DMS153 (cell line): ENCODE data around the gene ABCB11.
"Not testable (repeated sequence)": the region's sequence is repeated elsewhere in the genome, so short reads cannot be mapped to it uniquely, and the experiment has no call there.

Experiments
- DNase-seq: peaks from one replicate; lab custom pipeline; 2025; lab: John Stamatoyannopoulos, UW

Gene ABCB11

DNA sequence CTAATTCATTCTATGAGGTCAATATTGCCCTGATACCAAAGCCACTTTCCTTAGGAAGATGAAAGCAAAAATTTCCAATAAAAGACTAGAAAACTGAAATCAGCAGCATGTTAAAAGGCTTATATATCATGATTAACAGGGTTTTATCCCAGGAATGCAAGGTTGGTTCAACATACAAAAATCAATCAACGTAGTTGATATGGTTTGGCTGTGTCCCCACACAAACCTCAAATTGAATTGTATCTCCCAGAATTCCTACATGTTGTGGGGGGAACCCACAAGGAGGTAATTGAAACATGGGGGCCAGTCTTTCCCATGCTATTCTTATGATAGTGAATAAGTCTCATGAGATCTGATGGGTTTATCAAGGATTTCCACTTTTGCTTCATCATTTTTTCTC, 11.7 kb upstream of the ABCB11 start:
- no peak for DNase-seq

DNA sequence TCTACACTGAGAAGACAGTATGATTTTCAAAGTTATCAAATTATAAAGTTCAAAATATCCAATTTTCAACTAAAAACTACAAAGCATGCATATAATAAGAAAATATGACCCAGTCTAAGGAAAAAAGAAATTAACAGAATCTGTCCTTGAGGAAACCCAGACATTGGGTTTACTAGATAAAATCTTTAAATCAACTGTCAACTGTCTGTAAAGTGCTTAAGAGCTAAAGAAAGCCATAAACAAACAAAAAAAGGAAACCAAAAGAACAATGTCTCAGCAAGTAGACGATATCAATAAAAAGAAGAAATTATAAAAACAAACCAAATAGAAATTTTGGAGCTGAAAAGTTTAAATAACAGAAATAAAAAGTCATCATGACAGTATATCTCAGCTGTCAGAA, 10.5 kb upstream of the ABCB11 start:
- no peak for DNase-seq

DNA sequence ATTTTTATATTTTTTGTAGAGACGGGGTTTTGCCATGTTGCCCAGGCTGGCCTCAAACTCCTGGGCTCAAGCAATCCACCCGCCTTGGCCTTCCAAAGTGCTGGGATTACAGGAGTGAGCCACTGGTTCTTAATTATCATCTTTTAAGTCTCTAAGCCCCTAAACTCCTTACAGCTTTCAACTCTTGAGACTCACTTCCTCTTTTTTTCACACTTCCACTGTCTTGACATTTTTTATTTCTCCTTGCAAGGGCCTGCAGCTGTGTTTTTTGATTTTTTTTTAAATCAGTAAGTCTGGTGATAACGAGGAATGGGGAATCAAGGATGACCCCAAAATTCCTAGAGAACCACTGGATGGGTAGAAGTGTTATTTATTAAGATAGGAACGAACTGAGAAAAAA, 8.6 kb upstream of the ABCB11 start:
- no peak for DNase-seq

DNA sequence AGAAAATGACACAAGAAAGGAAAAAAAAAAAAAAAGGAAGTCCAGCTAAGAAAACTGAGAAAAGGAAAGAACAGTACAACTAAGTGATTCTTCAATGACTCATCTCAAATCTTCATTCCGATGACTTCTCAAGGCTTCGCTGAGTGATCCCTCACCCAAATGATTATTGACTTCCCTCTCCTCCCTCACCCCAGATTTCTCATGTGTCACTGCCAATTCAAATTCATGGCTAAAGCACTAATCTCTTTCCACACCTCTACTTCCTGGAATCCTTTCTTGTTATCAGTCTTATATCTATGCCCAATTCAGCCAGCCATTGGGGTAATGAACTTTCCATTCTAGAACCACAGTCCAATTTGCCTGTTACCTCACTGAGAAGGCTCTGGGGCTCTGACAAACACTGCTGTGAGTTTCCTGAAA, 7.2 kb upstream of the ABCB11 start:
- no peak for DNase-seq

DNA sequence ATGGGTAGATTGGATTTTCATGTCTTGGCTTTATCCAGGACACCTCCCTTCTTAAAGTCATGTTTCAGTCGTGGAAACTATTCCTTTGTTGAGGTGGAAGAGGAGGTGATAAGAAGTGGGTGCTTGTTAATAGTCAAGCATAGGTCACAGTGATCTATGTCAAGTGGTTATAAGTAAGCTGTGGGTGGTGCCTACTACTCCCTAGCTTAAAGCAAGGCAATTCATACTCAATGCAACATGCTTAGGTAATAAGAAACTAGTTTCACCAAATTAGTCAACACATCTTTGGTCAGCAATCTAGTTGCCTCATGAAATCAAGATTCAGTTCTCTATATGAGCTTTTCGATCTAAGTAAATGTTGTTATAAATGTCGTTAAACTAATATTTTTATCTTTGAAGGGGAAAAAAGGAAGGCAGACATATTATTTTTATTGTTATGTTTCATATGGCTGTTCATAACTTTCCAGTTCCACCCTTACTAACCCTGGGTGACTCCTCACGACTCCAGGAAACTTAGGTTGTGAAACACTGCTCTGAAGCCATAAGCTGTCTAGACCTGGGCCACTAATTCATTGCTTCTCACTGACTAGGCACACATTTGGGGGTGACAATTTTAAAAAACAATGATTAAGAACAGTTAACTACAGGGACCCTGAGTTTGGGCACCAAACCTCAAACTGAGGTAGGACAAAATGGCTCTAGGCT, 5.8 kb upstream of the ABCB11 start:
- DNase-seq = no peak

DNA sequence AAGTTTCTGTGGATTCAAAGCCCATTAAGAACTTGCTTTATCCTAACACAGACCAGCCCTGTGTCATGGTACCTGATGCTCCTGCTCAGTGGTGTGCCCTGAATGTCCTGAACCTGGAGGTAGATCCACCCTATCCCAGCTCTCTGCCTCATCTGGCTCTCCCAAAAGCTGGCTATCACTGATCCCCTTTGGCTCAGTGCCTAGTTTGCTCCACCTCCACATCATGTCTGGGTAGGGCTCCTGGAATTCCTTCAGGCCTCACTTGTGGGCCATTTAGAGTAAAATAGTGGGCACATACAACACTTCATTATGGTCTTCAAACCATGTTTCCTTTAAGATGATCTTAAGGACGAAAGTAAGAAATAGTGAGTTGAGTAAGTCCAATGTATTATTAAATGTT, 4.8 kb upstream of the ABCB11 start:
- DNase-seq = no peak

DNA sequence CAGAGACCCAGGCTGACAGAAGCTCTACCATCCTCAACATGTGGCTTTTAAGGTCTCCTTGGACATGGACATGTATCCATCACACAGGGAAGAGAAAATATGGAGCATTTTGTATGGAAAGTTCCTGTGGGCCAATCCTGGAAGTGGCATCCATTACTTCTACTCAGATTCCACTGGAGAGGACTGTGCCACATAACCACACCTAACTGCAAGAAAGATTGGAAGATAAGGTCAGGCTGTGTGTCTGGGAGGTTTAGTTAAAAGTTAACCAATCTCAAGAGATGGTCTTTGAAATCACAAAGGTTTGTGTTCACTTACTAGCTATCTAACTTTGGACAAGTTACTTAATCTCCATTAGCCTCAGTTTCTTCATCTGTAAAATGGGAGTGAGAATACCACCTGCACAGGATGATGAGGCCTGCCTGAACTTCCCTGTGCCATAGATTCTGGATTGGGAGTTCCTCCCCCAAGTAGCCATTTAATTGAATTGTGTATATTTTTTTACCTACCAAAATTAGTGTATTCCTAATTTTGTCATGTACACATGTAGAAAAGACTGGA, 3.9 kb upstream of the ABCB11 start:
- DNase-seq = no peak

DNA sequence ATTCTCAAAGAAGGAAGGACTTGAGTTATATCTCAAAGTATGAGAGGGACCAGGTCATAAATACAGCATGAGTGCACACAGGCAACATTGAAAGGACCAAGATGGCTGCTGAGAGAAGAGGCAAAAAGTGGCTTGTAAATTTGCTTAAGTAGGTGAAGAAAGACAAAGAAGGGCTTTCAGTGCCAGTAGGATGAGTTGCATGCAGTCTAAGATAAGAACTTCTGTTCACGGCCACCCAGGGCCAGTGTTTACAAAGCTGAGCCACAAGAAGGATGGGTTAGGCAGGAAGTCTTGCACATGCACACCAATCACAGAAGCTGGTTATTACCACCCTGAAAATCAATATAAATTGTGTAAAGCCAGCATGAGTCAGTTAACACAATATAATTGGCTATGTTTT, 3.1 kb upstream of the ABCB11 start:
- no peak for DNase-seq

DNA sequence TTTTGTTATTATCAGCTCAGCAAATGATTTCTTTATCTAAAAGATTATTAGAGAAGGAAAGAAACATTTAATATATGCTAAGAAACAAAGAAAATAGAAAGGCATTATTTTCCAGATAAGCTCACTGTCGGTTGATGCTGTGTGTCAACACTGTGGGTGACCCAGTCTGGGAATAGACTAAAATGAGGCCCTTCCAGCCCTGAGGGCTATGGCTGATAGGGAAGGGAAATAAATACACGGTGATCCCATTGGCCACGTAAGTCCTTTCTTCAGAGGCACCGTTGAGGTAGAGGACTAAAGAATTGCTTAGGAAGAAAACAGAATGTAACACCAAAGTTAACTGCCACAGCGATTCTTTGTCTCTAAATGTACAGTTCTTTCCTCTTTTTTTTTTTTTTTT, 1.8 kb downstream of the ABCB11 start:
- DNase-seq = no peak

DNA sequence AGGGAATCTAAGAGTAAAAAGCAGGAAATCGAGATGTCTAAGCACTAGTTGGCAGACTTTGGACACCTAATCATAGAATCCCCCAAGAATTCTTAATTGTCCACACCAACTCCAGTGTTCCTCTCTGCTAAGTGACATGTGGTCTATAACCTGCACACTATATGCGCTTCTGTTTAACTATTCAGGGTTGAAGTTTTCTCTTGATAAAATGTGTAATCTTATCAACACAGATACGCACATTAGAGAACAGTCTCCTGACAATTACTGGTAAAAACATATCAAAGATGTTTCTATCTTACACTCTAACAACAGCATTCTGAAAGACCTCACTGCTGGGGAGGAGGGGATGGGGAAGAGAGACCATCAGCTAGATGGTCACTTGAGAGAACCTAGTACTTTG, 3.9 kb downstream of the ABCB11 start:
- DNase-seq = no peak

DNA sequence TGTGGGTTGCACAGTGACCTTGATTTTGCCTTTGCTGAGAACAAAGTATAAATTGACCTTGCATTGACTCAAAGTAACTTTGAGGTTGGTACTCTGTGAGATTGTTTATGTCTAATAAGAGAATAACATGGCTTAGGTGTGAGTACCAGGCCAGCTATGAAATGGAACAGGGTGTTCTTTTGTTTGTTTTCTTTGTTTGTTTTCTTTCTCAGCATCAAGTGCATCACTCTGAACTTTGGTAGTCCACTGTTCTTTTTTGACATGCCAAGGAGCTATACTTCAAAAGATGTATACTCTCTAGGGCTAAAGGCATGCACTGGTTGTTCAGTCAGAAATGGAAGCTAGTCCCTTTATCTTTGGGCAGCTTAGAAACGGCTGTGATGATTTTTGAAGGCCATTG, 5.1 kb downstream of the ABCB11 start:
- DNase-seq = no peak

DNA sequence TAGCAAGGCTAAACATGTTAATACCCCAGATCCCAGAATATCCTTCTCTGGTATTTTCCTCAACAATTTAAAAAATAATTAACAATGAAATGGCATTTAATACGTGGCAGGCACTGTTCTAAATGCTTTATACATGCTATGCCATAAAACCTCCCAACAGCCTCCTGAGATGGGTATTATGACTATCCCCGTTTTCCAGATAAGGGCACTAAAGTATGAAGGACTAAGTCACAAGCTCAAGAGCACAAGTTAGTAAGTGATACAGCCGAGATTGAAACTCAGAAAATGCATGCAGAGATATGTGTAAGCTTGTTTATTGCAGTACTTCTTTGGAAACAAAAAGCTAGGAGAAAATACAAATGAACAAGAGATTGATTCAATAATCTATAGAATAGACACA, 8.0 kb downstream of the ABCB11 start:
- no peak for DNase-seq

DNA sequence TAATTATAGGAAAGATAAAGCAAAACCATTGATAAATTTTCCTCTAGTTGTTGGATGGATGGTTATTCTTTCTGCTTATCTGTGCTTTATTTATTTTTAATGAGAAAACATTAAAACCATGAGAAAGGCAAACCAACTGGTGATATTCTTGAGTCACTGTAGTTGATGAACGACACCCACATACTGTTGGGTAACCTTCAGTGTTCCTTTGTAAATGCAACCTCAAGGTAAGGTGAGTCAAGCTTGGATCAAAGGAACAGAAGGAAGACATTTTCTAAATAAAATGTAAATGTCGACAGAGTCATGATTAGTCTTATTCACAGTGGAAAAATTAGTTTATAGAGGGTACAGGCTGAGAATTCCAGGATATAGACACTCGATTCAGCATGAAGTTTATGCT, 12.7 kb downstream of the ABCB11 start:
- no peak for DNase-seq

DNA sequence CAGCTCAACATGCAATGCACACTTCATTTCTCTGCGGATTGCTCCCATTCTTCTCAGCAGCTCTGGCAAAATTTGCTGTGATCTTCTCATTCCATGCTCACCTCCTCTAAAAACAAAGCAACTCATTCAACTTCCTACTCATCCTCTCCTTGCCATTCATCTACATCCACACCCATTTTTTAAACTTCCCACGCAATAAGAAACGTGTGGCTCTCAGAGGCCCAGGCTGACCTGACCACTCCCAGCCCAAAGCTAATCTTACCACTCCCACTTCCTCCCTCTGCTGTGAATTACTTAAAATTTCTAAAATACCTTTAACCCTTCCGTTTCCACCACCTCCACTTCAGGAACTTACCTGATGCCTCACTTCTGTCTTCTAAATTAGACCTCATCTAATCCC, 15.2 kb downstream of the ABCB11 start:
- DNase-seq = no peak

DNA sequence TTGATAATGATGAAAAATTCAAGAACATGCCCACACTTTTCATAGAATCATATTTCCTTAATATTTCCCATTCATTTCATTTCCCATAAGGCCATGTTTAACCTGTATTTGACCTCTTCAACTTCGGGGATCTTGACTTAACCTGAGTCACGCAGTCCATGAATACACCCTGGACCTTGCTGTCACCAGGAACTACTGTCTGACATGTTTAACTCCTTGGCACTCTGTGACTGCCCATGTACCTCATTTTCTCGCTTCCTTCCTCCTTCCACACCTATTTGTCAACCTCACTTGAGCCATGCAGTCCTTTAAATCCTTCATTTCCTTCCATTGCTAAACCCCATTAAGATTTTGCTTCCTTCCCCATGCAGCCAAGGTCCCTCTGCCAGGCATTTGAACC, 16.3 kb downstream of the ABCB11 start:
- DNase-seq = no peak

DNA sequence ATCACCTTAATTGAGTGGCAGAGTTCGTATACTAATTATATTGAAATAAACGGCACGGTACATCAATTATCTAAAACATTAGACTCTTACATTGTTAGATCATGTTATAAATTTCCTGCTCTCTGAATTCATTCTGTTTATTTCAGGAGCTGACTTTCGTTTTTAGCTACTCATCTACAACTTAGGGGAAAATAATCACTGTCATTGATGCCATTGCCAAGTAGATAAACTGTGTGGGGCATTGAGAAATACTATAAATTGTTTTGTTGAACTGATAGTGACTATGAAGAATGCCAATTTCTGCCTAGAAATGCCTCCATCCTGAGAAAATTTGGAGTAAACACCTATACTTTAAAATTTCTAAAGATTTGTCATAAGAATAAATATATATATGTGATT, 17.5 kb downstream of the ABCB11 start:
- no peak for DNase-seq

DNA sequence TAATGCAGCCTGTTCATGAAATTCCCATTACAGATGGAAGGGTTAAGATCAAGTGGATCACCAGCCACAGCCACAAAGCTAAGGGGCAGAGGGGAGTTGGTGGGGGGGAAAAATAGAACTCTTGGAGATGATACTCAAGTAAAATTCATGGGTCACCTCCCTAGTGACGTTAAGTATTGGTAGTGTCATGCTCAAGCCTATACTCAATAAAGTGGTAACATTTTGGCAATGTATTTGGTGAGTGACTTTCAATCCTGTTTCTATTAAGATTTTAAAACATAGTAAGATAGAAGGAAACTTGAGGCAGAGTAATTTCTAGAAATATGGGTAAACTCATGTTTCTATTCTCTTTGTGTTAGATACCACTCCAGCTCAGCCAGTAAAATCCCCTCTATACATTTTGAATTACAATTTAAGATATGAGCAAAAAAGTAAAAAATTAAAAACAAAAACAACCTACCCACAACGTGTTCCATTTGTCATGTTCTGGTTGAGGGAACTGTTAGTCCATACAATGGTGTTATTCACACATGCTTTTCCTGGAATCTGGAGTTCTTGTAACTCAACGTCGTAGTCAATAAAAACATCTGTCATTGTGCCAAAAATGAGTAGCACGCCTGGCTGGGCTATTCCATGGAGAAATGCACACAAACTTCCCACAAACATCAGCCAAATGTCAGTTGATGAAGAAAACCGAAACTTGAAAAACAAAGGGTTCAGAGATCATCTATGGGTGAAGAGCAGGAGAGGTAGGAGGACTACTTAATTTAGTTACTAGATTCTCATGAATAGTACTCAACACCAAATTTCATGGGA, 18.1 kb downstream of the ABCB11 start:
- no peak for DNase-seq

DNA sequence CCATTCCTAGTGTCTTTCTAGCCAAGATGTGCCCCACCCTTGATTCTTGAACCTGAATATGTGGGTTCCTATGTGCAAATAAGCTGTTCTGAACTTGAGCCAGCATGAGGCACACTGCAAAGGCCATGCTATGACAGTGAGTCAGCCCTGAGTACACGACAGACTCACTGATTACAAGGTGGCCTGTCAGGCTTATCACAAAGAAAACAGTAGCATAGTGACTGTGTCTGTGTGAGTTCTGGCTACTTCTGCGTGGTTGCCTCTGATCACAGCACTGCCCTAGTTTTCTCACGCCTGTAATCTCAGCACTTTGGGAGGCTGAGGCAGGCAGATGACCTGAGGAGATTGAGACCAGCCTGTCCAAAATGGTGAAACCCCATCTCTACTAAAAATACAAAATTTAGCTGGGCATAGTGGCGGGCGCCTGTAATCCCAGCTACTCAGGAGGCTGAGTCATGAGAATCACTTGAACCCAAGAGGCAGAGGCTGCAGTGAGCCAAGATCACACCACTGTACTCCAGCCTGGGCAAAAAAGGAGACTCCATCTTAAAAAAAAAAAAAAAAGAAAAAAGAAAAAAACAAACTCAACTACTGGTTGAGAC, 18.8 kb downstream of the ABCB11 start:
- not testable (repeated sequence) for DNase-seq

DNA sequence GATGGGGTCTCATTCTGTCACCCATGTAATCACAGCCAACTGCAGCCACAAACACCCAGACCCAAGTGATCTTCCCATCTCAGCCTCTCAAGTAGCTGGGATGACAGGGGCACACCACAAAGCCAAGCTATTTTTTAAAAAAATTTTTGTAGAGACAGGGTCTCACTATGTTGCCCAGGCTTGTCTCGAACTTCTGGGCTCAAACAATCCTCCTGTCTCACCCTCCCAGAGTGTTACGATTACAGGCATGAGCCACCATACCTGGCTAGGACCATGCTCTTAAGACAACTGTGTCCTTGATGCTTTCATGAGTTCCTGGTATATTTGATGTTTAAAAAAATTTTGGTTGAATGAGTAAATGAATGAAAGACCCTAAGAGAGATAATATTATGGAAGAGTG, 19.4 kb downstream of the ABCB11 start:
- DNase-seq = no peak

DNA sequence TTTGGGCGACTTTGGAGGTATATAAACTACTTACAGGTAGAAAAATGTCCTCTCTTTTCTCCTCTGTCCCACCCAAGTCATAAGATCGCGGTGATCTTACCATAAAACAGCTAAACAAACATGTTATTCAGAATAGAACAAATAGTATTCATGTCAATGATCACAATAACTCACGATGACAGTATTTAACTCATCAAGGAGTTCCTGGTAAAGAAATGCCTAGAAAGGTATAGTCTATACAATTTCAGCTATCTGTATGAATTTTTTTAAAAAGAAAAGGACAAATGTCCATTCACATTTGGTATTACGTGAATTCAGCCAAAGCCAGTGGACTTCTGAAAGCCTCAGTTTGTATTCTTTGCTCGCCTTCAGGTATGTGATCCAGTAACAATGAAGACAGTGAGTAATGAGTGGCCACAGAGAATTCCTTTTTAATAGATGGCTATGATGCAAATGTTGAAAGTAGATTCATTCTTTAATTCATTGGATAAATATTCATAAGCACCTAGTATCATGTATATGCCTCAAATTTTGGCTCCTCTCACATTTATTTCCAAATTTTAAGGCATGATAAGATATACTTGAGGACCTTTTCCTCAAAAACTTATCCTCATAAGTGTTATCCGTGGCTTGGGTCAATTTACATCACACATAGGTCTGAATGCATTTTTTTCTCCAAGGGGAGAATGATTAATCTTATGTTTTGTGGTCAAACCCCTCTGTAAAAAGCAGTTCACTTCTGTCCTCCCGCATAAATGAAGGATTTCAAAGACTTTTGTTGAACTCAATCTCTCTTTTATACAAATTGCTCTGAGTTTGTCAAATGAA, 20.3 kb downstream of the ABCB11 start:
- no peak for DNase-seq

DNA sequence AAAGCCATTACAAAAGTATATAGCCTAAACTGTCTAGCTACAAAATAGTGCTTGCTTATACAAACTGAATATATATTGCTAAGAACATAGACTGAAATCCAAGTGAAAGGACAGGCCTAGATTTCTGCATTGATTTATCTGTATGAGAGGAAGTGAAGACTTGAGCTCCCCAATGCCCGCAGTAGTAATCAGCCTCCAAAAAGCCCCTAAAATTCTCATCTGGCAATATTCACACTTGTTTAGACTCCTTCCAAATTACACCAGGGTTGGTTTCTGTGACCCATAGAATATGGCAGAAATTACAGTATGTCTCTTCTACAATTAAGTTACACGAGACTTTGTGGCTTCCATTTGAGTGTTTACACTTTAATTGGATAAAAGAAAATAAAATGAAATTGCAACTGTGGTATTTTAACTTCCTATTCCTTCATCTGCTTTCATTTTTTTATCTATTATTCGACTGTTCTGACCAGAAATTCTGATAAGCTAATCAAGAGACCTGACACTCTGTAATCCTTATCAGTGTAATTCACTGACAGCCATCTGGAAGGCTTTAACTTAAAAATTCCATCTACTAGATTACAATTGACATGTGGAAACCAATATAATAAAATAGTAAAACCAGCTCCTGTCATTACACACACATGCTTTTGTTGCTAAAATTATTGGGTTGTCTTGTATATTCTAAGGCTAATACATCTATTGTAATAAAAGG, 21.1 kb downstream of the ABCB11 start:
- DNase-seq = no peak
